ENCODE data around the gene CD300A.

GRCh38 chr17:74499992-74500391, 33.6 kb downstream of the CD300A start:
- TF ChIP-seq CTCF (IDR thresholded peaks at IDR 0.05) (no peak), POLR2A (IDR thresholded peaks at IDR 0.05) (no peak)
